ENCODE results near the gene KDM4B.

DNA sequence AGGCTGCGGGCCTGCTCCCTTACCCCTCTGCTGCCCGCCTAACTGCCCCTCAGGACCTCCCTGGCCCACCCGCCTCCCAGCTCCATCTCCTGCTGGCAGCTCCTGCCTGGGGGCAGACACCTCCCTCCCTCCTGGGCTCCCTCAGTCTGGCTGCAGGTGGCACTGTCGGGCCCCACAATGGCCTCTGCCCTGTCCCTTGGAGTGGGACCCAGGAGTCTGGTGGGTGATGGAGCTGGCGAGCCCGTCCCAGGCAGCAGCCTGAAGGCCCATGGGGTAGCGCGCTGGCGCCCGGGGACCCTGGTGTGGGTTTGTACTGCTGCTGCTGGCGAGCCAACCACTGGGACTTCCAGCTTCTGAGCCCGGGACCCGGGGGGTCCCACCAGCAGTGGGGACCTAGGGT, 83.6 kb downstream of the KDM4B start:
- TF ChIP-seq, protein P1, sequence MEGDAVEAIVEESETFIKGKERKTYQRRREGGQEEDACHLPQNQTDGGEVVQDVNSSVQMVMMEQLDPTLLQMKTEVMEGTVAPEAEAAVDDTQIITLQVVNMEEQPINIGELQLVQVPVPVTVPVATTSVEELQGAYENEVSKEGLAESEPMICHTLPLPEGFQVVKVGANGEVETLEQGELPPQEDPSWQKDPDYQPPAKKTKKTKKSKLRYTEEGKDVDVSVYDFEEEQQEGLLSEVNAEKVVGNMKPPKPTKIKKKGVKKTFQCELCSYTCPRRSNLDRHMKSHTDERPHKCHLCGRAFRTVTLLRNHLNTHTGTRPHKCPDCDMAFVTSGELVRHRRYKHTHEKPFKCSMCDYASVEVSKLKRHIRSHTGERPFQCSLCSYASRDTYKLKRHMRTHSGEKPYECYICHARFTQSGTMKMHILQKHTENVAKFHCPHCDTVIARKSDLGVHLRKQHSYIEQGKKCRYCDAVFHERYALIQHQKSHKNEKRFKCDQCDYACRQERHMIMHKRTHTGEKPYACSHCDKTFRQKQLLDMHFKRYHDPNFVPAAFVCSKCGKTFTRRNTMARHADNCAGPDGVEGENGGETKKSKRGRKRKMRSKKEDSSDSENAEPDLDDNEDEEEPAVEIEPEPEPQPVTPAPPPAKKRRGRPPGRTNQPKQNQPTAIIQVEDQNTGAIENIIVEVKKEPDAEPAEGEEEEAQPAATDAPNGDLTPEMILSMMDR (IDR thresholded peaks at IDR 0.05), result no peak
- TF ChIP-seq POLR2A (IDR thresholded peaks at IDR 0.05), result no peak
- no peak for TF ChIP-seq EP300 (IDR thresholded peaks at IDR 0.05)
